ENCODE data around the gene FFAR4.

Gene FFAR4

GRCh38 chr10:93601146-93601773 lies 34.8 kb downstream of the FFAR4 start, which contains the start of gene RBP4:
TSS of gene RBP4 (minus strand) at chr10:93601235. CDS start at chr10:93601028, 207 bp downstream.
- DNase-seq: no peak

GRCh38 chr10:93601774-93602162 lies 35.3 kb downstream of the FFAR4 start:
- DNase-seq: no peak

- no peak for DNase-seq
Measured at GRCh38 chr10:93603023-93603422, 36.6 kb downstream of the FFAR4 start.

- no peak for DNase-seq
Measured at GRCh38 chr10:93604146-93604545, 37.7 kb downstream of the FFAR4 start.

GRCh38 chr10:93608421-93608820 lies 42.0 kb downstream of the FFAR4 start:
- no peak for DNase-seq

- no peak for DNase-seq
Measured at GRCh38 chr10:93612311-93612710, 45.8 kb downstream of the FFAR4 start, which contains the start of gene PDE6C. TSS of gene PDE6C (plus strand) at chr10:93612537. CDS start at chr10:93612726, 189 bp downstream.

- DNase-seq: no peak
Measured at GRCh38 chr10:93613126-93613525, 46.7 kb downstream of the FFAR4 start.

GRCh38 chr10:93614101-93614825 lies 47.8 kb downstream of the FFAR4 start:
- DNase-seq: no peak

GRCh38 chr10:93615576-93616235 lies 49.2 kb downstream of the FFAR4 start:
- no peak for DNase-seq

GRCh38 chr10:93620925-93621324 lies 54.5 kb downstream of the FFAR4 start:
- DNase-seq: no peak

GRCh38 chr10:93622942-93623341 lies 56.5 kb downstream of the FFAR4 start:
- no peak for DNase-seq

- no peak for DNase-seq
Measured at GRCh38 chr10:93628858-93629257, 62.4 kb downstream of the FFAR4 start.

GRCh38 chr10:93629647-93630305 lies 63.3 kb downstream of the FFAR4 start:
- no peak for DNase-seq

- DNase-seq: no peak
Measured at GRCh38 chr10:93630625-93631557, 64.4 kb downstream of the FFAR4 start.

All from stimulated activated CD8-positive, alpha-beta memory T cell treated with anti-CD3 and anti-CD28 coated beads, Interleukin-4, amount 100 ng/mL, for 48 hours (primary cell).